GM18951 (cell line): ENCODE data around the gene TMEM179B.
"Not testable (repeated sequence)": the region's sequence is repeated elsewhere in the genome, so short reads cannot be mapped to it uniquely, and the experiment has no call there.

ENCODE experiments used
- POLR2A ChIP-seq: IDR thresholded peaks from 4 replicates; pipeline ENCODE4 v1.6.1; 2011; ENCODE audit warnings: mild to moderate bottlenecking; ENCODE audit not compliant: insufficient read length, insufficient read depth; ENCODE audit errors: extremely low read depth
- in situ Hi-C: fragments of 300-500 bp; cut with MboI; formaldehyde crosslinking; loops from one replicate; pipeline ENCODE4 v1.12.0; 2022; ENCODE audit warnings: low sequenced_read_pairs, mixed read lengths, inconsistent platforms; ENCODE audit not compliant: unreplicated experiment

Gene TMEM179B

DNA sequence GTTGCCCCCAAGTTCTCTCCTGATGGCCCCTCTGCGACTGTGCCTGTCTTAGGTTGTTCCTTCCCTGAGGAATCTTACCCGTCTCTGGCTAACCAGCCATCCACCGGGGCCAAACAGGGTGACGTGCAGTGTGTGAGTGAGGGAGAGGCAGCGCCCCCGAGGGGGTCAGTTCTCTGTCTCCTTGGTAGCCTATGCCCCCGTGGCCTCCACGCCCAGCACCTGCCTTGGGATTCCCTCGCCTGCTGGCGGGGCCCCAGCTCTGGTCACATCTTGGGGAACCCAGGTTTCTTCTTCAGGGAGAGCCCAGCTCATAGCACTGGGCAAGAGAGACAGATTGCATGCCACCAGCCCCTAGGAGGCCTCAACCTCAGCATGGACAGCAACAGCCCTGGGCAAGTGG, 12.3 kb downstream of the TMEM179B start:
- in situ Hi-C loops, result no loop called here
- TF ChIP-seq POLR2A, result no peak

DNA sequence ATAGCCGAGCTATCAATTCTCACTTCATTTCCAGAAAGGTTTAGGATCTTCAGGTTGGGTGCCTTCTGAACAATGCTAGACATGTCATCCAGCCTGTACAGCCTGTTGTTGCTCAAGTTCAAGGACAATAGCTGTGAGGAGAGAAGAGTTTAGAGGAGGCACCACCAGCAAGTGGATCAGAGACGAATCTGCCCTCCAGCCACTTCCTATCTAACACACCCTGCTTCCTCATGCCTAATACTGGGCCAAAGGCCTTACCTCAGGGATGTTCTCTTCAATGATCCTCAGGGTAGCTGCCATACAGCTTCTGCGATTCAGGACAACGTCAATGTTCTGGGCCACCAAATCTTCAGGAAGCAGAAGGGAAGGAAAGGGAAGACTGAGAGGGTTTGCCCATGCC, 13.9 kb downstream of the TMEM179B start:
- no peak for TF ChIP-seq POLR2A
- in situ Hi-C loops, result no loop called here

- in situ Hi-C loops, result no loop called here
- no peak for TF ChIP-seq POLR2A
Measured at GRCh38 chr11:62804310-62805075, 17.3 kb downstream of the TMEM179B start.

DNA sequence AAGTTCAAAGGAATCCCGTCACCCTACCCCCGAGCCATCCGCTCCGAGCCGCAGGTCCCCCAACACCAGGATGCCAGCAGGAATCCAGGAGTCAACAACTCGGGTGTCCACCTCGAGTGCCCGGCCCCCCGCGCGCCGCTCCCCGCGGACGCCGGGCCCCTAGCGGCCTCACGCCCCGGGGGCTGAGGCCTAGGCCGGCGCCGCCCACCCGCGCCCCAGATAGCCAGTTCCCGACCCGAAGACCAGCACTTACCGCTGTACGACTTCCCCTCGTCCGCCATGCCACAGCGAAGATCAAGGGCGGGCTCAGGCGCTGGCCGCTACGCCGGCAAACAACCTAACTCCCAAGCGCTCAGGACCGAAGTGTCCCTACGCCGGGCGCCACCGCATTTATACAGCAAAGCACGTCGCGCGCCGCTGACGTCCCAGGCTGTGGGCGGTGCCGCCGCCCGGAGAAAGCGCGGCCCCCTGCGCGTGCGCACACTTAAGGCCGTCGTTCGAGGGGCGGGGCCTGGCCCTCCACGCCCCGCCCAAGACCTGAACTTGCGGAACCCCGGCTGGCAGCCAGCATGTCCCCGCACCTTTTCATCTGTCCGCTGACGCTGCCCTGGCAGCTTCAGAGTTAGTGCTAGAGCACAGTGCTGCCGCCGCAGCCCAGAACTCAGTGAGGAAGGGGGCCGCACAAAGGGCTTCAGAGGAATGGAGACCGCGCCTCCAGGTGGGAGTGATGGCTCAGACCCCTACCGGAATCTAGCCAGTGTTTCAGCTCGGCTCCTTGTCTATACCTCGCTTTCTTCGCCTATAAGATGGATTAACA, 18.1 kb downstream of the TMEM179B start, which contains the start of gene NXF1:
Gene NXF1, minus strand, starts transcription at position 365 of the 817 bp plus-strand sequence. Its CDS starts 84 bp downstream, at position 281.
- TF ChIP-seq POLR2A, result peak; percentile 100
- in situ Hi-C loops, result no loop called here

DNA sequence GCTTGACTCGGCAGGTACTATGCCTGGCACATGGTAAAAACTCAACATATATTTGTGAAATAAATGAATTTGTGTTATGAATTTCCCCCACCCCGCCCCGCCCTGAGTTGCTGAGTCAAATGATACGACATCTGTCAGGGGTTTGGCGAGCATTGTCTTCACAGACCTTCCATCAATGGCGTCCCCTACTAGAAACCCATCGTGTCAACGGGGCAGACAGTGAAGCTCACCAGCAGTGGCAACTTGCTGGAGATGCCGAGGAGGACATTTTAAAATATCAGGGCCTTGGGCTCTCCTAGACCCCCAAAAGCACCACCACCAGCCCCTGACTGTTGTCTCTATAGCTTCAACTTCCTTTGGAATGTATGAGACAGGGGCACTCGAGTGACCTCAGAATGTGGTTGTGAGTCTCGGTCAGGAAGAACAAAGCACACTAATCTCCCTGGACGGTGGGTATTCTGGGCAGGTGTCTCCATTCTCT, 18.8 kb downstream of the TMEM179B start:
- no peak for TF ChIP-seq POLR2A
- in situ Hi-C loops, result no loop called here

DNA sequence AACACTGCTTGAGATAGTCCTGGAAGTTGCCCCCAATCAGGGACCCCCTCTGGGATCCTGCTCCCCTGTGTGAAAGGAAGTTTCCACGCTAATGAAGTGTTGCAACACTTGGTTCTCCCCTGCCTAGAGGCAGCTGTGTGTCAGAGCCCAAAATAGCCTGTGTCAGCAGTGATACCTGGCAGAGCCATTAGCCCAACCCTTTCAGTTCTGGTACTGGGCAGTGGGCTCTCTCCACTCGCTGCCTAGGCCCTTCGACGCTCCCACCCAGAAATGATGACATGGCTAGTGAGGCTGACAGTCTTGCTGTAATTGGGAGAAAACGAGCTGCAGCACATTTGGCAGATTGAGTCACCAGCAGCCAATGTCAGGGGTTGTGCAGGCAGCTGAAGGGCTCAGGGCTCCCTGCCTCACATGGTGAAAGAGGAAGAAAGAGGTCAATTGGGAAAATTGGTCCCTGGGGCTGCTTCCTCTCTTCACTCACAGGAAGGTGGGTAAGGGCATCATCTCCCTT, 19.5 kb downstream of the TMEM179B start:
- in situ Hi-C loops, result no loop called here

GRCh38 chr11:62810748-62811147, 23.5 kb downstream of the TMEM179B start:
- in situ Hi-C loops, result no loop called here
- TF ChIP-seq POLR2A, result no peak

More for the DNA sequence above, 19.5 kb downstream of the TMEM179B start:
- no peak for TF ChIP-seq POLR2A

- TF ChIP-seq POLR2A, result no peak
- in situ Hi-C loops, result no loop called here
Measured at GRCh38 chr11:62811659-62812058, 24.5 kb downstream of the TMEM179B start.

DNA sequence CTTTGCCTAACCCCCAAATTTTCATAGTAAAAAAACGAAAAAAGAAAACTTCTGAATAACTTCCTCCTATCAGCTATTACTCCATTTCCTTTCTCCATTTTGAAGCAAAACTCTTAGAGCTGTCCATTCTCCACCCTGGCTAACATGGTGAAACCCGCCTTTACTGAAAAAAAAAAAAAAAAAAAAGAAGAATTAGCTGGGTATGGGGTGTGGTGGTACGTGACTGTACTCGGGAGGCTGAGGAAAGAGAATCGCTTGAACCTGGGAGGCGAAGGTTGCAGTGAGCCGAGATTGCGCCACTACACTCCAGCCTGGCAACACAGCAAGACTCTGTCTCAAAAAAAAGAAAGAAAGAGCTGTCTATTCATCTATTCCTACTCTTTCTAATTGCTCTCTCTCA, 29.4 kb downstream of the TMEM179B start:
- in situ Hi-C loops, result no loop called here
- TF ChIP-seq POLR2A, result no peak

- TF ChIP-seq POLR2A, result no peak
- in situ Hi-C loops, result no loop called here
Measured at GRCh38 chr11:62817129-62817528, 29.9 kb downstream of the TMEM179B start.

DNA sequence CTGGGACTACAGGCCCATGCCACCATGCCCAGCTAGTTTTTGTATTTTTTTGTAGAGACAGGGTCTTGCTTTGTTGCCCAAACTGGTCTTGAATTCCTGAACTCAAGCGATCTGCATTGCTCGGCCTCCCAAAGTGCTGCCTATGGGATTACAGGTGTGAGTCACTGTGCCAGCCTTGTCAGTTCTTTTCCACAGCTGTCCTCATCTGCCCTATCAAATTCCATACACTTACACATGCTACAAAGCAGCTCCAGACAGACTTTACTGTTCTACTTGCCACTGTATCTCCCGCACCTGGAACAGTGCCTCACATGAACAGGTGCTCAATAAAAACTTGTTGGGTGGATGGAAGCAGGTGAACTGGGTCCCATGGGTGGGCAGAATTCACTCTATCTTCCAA, 36.5 kb downstream of the TMEM179B start:
- in situ Hi-C loops, result no loop called here
- no peak for TF ChIP-seq POLR2A

DNA sequence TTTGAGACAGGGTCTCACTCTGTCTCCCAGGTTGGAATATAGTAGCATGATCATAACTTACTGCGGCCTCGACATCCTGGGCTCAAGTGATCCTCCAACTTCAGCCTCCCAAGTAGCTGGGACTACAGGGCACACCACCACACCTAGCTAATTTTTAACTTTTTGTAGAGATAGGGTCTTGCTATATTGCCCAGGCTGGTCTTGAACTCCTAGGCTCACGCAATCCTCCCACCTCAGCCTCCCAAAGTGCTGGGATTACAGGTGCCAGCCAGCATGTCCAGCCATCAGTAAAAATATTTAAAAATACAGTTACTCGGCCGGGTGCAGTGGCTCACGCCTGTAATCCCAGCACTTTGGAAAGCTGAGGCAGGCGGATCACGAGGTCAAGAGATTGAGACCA, 40.9 kb downstream of the TMEM179B start:
- in situ Hi-C loops, result not testable (repeated sequence)

- no peak for TF ChIP-seq POLR2A
- in situ Hi-C loops, result no loop called here
Measured at GRCh38 chr11:62830904-62831519, 43.8 kb downstream of the TMEM179B start.

GRCh38 chr11:62831520-62832335, 44.5 kb downstream of the TMEM179B start, which contains the start of gene STX5:
STX5 (minus strand) TSS chr11:62832051; CDS start chr11:62831243, 808 bp downstream.
- TF ChIP-seq POLR2A, result peak; percentile 74
- in situ Hi-C loops, result no loop called here
